Activated naive CD8-positive, alpha-beta T cell (primary cell): ENCODE measurements around the gene CEBPA.
"Not testable (repeated sequence)": the region's sequence is repeated elsewhere in the genome, so short reads cannot be mapped to it uniquely, and the experiment has no call there.

Experiments
- H3K27ac Mint-ChIP-seq: one replicate; pipeline ENCODE4 v1.8.0; 2021; ENCODE audit warnings: mixed read lengths
- H3K27me3 Mint-ChIP-seq: one replicate; pipeline ENCODE4 v1.8.0; 2021; ENCODE audit warnings: mixed read lengths
- H3K36me3 Mint-ChIP-seq: one replicate; pipeline ENCODE4 v1.8.0; 2021; ENCODE audit warnings: mixed read lengths
- H3K4me1 Mint-ChIP-seq: one replicate; pipeline ENCODE4 v1.8.0; 2021; ENCODE audit warnings: low read depth, mixed read lengths
- H3K4me3 Mint-ChIP-seq: one replicate; pipeline ENCODE4 v1.8.0; 2021; ENCODE audit warnings: mild to moderate bottlenecking, mixed read lengths
- H3K9me3 Mint-ChIP-seq: one replicate; pipeline ENCODE4 v1.8.0; 2021; ENCODE audit warnings: low read depth, mixed read lengths

CEBPA gene

GRCh38 chr19:33334271-33334670 is 31.9 kb upstream of the CEBPA start:
- Mint-ChIP-seq H3K4me3 (no peak overlapping the region), H3K9me3 (no peaks in the 10 kb centered on the region), H3K27ac (no peak overlapping the region), H3K36me3 (peaks cover 2% of the 10 kb centered on the region), H3K4me1 (no peaks in the 10 kb centered on the region), H3K27me3 (peaks cover 13% of the 10 kb centered on the region)

GRCh38 chr19:33333642-33334041 is 31.3 kb upstream of the CEBPA start:
- Mint-ChIP-seq H3K27me3 (peaks cover 16% of the 10 kb centered on the region), H3K4me1 (no peaks in the 10 kb centered on the region), H3K4me3 (no peak overlapping the region), H3K36me3 (peaks cover 2% of the 10 kb centered on the region), H3K27ac (no peak overlapping the region), H3K9me3 (no peaks in the 10 kb centered on the region)

DNA sequence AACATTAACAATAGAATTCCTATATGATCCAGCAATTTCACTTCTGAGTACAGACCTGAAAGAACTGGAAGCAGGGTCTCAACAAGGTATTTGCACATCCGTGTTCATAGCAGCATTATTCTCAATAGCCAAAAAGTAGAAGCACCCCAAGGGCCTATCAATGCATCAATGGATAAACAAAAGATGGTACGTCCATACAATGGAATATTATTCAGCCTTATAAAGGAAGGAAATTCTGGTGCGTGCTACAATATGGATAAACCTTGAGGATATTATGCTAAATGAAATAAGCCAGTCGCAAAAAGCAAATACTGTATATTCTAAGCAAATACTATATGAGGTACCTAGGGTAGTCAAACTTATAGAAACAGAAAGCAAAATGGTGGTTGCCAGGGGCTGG is 30.8 kb upstream of the CEBPA start:
- no peaks in the 10 kb centered on the region for H3K4me1 Mint-ChIP-seq
- H3K27me3 Mint-ChIP-seq: peaks cover 17% of the 10 kb centered on the region
- no peaks in the 10 kb centered on the region for H3K9me3 Mint-ChIP-seq
- no peak overlapping the region for H3K4me3 Mint-ChIP-seq
- peaks cover 2% of the 10 kb centered on the region for H3K36me3 Mint-ChIP-seq
- H3K27ac Mint-ChIP-seq: no peak overlapping the region

GRCh38 chr19:33332248-33332647 is 29.9 kb upstream of the CEBPA start:
- H3K27ac Mint-ChIP-seq: no peak overlapping the region
- no peaks in the 10 kb centered on the region for H3K36me3 Mint-ChIP-seq
- no peaks in the 10 kb centered on the region for H3K9me3 Mint-ChIP-seq
- H3K4me1 Mint-ChIP-seq: no peaks in the 10 kb centered on the region
- no peak overlapping the region for H3K4me3 Mint-ChIP-seq
- H3K27me3 Mint-ChIP-seq: peaks cover 14% of the 10 kb centered on the region

DNA sequence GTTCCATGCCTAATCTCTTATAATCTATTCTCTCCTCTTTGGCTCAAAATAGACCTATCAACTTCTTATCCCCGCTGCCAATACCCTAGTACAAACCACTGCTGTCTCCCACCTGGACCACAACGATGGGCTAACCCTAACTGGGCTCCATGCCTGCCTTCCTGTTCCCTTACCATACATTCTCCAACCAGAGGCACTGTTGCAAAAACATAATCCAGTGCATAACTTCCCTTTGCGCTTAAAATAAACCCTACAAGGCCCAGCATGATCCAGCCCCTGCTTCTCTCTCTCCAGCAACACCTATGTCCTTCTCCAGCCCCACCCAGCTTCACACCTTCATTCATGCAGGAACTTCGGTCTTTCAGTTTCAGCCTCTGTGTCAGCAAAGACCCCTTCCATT is 27.4 kb upstream of the CEBPA start:
- Mint-ChIP-seq H3K9me3 (no peaks in the 10 kb centered on the region), H3K36me3 (no peaks in the 10 kb centered on the region), H3K4me3 (no peak overlapping the region), H3K4me1 (no peaks in the 10 kb centered on the region), H3K27ac (no peak overlapping the region), H3K27me3 (peaks cover 14% of the 10 kb centered on the region)

GRCh38 chr19:33329060-33329459 is 26.7 kb upstream of the CEBPA start:
- Mint-ChIP-seq H3K4me3 (no peak overlapping the region), H3K27me3 (peaks cover 14% of the 10 kb centered on the region), H3K9me3 (no peaks in the 10 kb centered on the region), H3K4me1 (no peaks in the 10 kb centered on the region), H3K27ac (no peak overlapping the region), H3K36me3 (no peaks in the 10 kb centered on the region)

DNA sequence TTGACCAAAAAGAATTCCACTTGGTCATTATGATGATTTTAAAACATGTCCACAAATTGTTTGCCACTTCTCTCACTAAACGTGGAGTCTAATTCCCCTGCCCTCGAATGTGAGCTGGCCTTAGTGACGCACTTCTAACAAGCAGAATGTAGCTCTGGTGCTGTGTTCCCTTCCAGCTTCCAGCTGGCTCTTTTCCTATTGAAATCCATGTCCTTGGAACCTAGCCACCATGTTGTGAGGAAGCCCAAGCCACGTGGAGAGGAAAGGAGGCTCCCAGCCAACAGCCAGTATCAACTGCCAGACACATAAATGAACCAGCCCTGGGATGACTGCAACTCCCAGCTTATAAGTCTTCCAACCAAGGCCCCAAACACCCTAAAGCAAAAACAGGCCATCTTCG is 23.6 kb upstream of the CEBPA start:
- no peak overlapping the region for H3K4me3 Mint-ChIP-seq
- H3K9me3 Mint-ChIP-seq: no peaks in the 10 kb centered on the region
- H3K27me3 Mint-ChIP-seq: peaks cover 12% of the 10 kb centered on the region
- H3K36me3 Mint-ChIP-seq: no peaks in the 10 kb centered on the region
- no peaks in the 10 kb centered on the region for H3K4me1 Mint-ChIP-seq
- no peak overlapping the region for H3K27ac Mint-ChIP-seq

- Mint-ChIP-seq H3K9me3 (peaks cover 8% of the 10 kb centered on the region), H3K27me3 (peaks cover 8% of the 10 kb centered on the region), H3K4me3 (no peak overlapping the region), H3K36me3 (peaks cover 2% of the 10 kb centered on the region), H3K27ac (no peak overlapping the region), H3K4me1 (no peaks in the 10 kb centered on the region)
Measured at GRCh38 chr19:33324628-33325027, 22.3 kb upstream of the CEBPA start.

DNA sequence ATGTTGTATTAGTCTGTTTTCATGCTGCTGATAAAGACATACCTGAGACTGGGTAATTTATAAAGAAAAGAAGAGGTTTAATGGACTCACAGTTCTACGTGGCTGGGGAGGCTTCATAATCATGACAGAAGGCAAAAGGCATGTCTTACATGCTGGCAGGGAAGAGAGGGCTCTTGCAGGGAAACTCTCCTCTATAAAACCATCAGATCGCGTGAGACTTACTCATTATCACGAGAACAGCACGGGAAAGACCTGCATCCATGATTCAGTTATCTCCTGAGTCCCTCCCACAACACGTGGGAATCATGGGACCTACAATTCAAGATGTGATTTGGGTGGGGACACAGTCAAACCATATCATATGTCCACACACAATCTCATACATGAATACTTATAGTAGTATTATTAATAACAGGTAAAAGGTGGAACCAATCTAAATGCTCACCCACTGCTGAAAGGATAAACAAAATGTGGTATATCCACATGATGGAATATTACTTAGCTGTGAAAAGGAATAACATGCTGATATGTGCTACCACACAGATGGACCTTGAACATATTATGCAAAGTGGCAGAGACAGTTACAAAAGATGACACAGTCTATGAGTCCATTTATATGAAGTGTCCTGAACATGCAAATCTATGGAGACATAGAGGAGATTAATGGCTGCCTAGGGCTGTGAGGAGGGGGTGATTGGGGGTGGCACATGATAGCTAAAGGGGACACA is 20.9 kb upstream of the CEBPA start:
- Mint-ChIP-seq H3K27me3 (peaks cover 1% of the 10 kb centered on the region), H3K27ac (no peak overlapping the region), H3K4me3 (no peak overlapping the region), H3K4me1 (no peaks in the 10 kb centered on the region), H3K36me3 (peaks cover 4% of the 10 kb centered on the region), H3K9me3 (peaks cover 8% of the 10 kb centered on the region)

GRCh38 chr19:33320636-33321035 is 18.3 kb upstream of the CEBPA start:
- no peaks in the 10 kb centered on the region for H3K4me1 Mint-ChIP-seq
- peaks cover 8% of the 10 kb centered on the region for H3K9me3 Mint-ChIP-seq
- H3K27ac Mint-ChIP-seq: no peak overlapping the region
- H3K27me3 Mint-ChIP-seq: peaks cover 3% of the 10 kb centered on the region
- H3K36me3 Mint-ChIP-seq: peaks cover 4% of the 10 kb centered on the region
- no peak overlapping the region for H3K4me3 Mint-ChIP-seq

- not testable (repeated sequence) for H3K36me3 Mint-ChIP-seq, H3K9me3 Mint-ChIP-seq, H3K4me3 Mint-ChIP-seq, H3K27me3 Mint-ChIP-seq, H3K4me1 Mint-ChIP-seq, H3K27ac Mint-ChIP-seq
Measured at GRCh38 chr19:33317991-33318390, 15.7 kb upstream of the CEBPA start.

DNA sequence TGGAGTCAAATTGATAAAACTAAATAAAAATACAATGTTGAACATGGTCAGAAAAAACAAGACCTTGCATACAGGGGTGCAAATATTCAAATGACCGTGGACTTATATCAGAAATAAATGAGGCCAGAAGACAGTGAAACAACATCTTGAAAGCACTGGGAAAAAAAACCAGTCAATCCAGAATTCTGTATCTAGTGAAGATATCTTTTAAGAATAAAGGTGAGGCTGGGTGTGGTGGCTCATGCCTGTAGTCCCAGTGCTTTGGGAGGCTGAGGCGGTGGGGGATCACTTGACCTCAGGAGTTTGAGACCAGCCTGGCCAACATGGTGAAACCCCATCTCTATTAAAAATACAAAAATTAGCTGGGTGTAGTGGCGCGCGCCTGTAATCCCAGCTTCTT is 15.2 kb upstream of the CEBPA start:
- Mint-ChIP-seq H3K4me3 (no peak overlapping the region), H3K4me1 (no peaks in the 10 kb centered on the region), H3K27ac (no peak overlapping the region), H3K9me3 (peaks cover 8% of the 10 kb centered on the region), H3K36me3 (peaks cover 4% of the 10 kb centered on the region), H3K27me3 (peaks cover 7% of the 10 kb centered on the region)

DNA sequence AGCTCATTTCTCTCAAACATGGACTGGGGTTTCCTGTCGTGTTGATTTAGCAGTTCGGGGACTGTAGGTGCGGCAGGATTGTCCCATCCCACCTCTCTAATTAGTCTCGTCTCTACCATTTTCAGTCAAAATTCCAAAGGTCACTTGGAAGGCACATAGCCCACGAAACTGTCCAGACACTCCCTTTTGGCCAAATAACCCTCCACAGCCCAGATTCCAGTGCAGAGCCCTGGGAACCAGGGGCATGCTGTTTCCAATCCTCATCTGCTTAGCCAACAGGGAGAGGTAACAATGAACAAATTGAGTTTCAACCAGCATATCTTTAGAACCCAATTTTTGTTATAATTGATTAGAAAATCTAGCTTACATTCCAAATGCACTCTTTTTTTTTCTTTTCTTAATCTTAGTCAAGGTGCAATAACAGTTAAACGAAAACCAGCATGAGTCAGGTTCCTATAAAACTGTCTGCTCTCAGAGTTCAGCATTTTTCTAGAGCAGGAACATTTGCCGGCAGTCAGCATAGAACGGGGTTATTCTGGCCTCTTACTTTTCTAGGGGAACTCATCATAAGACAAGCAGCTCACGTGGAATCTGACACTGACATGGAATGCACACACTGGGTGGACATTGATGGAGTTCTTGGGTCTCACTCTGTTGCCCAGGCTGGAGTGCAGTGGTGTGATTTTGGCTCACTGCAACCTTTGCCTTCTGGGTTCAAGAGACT is 14.4 kb upstream of the CEBPA start:
- H3K27me3 Mint-ChIP-seq: peaks cover 6% of the 10 kb centered on the region
- no peaks in the 10 kb centered on the region for H3K4me1 Mint-ChIP-seq
- H3K27ac Mint-ChIP-seq: no peak overlapping the region
- H3K9me3 Mint-ChIP-seq: peaks cover 8% of the 10 kb centered on the region
- H3K4me3 Mint-ChIP-seq: no peak overlapping the region
- H3K36me3 Mint-ChIP-seq: peaks cover 4% of the 10 kb centered on the region

DNA sequence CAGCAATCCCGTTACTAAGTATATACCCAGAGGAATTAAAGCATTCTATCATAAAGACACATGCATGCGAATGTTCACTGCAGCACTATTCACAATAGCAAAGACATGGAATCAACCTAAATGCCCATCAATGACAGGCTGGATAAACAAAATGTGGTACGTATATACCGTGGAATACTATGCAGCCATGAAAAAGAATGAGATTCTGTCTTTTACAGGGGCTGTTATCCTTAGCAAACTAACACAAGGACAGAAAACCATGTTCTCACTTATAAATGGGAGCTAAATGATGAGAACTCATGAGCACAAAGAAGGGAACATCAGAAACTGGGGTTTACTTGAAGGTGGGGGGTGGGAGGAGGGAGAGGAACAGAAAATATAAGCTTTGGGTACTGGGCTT is 10.5 kb upstream of the CEBPA start:
- H3K9me3 Mint-ChIP-seq, H3K36me3 Mint-ChIP-seq, H3K4me3 Mint-ChIP-seq, H3K27me3 Mint-ChIP-seq, H3K27ac Mint-ChIP-seq, H3K4me1 Mint-ChIP-seq: not testable (repeated sequence)

GRCh38 chr19:33312065-33312464 is 9.7 kb upstream of the CEBPA start:
- H3K4me3 Mint-ChIP-seq: no peak overlapping the region
- no peaks in the 10 kb centered on the region for H3K4me1 Mint-ChIP-seq
- H3K9me3 Mint-ChIP-seq: no peaks in the 10 kb centered on the region
- H3K27me3 Mint-ChIP-seq: peaks cover 4% of the 10 kb centered on the region
- no peak overlapping the region for H3K27ac Mint-ChIP-seq
- no peaks in the 10 kb centered on the region for H3K36me3 Mint-ChIP-seq

DNA sequence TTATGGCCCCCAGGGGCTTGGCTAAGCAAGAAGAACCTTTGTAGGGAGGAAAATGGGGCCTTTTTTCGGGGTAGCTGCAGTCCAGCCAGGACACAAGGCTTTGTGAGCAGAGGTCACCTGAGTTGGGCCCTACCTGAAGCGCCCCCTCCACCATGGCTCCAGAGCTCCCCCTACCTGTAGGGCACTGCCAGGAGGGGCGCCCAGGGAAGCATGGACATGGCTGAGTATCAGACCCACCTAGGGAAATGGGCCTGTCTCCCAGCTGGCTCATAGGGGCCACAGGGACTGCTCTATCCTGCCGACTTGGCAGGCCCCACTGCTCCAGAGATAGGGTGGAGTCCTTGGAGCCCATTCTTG is 9.0 kb upstream of the CEBPA start:
- H3K4me3 Mint-ChIP-seq: no peak overlapping the region
- H3K27me3 Mint-ChIP-seq: peaks cover 4% of the 10 kb centered on the region
- no peaks in the 10 kb centered on the region for H3K36me3 Mint-ChIP-seq
- no peaks in the 10 kb centered on the region for H3K9me3 Mint-ChIP-seq
- H3K27ac Mint-ChIP-seq: no peak overlapping the region
- no peaks in the 10 kb centered on the region for H3K4me1 Mint-ChIP-seq
